GM10266 (cell line): ENCODE measurements around the gene GCG.

ENCODE experiments used
- DNase-seq: peaks from one replicate; pipeline ENCODE4 v3.0.0; 2012; ENCODE audit errors: extremely low spot score
- TF ChIP-seq, protein P1 (sequence below): IDR thresholded peaks from 2 replicates; pipeline ENCODE4 v1.5.1; 2012; ENCODE audit warnings: mild to moderate bottlenecking, low read depth; ENCODE audit not compliant: control insufficient read depth, insufficient read depth; ENCODE audit errors: missing control alignments

The GCG gene

GRCh38 chr2:162185541-162186232 is 33.6 kb upstream of the GCG start:
- TF ChIP-seq, protein P1, sequence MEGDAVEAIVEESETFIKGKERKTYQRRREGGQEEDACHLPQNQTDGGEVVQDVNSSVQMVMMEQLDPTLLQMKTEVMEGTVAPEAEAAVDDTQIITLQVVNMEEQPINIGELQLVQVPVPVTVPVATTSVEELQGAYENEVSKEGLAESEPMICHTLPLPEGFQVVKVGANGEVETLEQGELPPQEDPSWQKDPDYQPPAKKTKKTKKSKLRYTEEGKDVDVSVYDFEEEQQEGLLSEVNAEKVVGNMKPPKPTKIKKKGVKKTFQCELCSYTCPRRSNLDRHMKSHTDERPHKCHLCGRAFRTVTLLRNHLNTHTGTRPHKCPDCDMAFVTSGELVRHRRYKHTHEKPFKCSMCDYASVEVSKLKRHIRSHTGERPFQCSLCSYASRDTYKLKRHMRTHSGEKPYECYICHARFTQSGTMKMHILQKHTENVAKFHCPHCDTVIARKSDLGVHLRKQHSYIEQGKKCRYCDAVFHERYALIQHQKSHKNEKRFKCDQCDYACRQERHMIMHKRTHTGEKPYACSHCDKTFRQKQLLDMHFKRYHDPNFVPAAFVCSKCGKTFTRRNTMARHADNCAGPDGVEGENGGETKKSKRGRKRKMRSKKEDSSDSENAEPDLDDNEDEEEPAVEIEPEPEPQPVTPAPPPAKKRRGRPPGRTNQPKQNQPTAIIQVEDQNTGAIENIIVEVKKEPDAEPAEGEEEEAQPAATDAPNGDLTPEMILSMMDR = no peak
- DNase-seq = no peak

DNA sequence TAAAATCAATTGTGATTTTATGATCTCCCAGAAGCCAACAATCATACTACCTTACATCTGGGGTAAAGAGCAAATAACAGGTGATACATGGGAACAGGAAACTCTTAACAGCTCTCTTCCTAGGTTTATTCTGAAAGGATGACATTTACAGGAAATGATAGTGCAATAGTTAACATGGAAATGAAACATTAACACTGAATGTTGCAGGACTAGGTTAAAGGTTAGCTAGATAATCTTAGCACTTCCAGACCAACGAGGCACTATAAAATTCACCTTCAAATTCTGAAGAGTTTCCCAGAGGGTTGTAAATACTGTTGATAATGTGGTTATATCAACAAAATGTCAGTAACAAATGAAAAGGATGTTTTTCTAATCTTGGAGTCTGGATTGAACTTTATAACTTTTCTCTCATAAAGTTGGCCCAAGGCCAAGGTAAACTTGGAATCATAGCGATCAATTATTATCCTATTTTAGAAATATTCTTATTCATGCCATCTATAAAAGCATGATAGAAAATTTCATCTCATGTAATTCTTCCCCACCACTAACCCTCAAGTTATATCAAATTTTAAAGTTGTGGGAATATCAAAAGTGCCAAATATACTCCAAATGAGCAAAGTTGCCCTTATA is 32.9 kb upstream of the GCG start:
- TF ChIP-seq, protein P1 = no peak
- no peak for DNase-seq

DNA sequence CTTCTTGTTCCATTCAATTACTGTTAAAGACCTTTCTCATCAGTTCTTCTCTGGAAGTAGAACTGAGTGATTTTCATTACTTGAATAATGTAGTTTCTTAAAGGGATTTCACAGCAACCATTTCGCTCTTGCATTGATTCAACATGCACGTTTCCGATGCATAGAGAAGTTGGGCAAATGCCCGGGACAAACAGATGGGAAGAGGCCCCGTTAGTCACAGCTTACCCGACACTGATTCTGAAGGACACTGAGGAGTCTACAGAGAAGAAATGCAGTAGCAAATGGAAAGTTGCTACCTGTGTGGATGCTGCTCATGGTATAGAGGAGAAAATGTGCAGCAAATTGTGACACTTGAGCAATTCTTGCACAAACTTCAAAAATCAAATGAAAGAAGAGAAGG is 32.3 kb upstream of the GCG start:
- TF ChIP-seq, protein P1 = no peak
- DNase-seq = no peak

- TF ChIP-seq, protein P1 = no peak
- no peak for DNase-seq
These were observed 30.3 kb upstream of the GCG start for GRCh38 chr2:162182395-162182794.

DNA sequence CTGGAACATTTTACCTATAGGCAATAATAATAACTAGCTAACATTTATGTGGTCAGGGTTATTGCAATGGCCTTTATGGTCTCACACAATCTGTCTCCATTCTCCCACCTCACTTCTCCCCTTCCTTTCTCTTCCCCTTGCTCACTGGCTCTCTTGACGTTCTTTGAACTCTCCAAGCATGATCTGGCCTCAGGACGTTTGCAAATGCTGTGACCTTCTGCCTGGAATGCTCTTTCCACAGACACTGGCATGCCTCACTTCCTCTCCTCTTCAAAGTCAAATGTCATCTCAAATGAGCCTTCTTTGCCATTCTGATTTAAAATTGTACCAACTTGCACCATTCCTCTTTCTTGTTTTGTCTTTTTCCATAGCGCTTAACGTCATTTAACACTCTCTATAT is 25.3 kb upstream of the GCG start:
- TF ChIP-seq, protein P1 = no peak
- no peak for DNase-seq

- no peak for DNase-seq
- TF ChIP-seq, protein P1 = no peak
These were observed 23.7 kb upstream of the GCG start for GRCh38 chr2:162175714-162176113.

GRCh38 chr2:162174746-162175145 is 22.7 kb upstream of the GCG start:
- TF ChIP-seq, protein P1 = no peak
- DNase-seq = no peak
